OCI-LY1 (cell line): ENCODE measurements around the gene PODXL2.

Experiments used
- H2AFZ ChIP-seq: fragments of 200-600 bp; sonication (generic), shearing (Covaris generic); 2 replicates; pipeline ENCODE4 v1.6.0; 2014; ENCODE audit warnings: antibody characterized with exemption, mild to moderate bottlenecking, low read length
- H3F3A ChIP-seq: fragments of 200-600 bp; sonication (generic), shearing (Covaris generic); 2 replicates; pipeline ENCODE4 v1.6.0; 2014; ENCODE audit warnings: mild to moderate bottlenecking, antibody characterized with exemption, low read length, moderate library complexity; ENCODE audit not compliant: insufficient read depth
- H3K27ac ChIP-seq: fragments of 200-600 bp; sonication (generic); 2 replicates; pipeline ENCODE4 v1.5.1; 2014; ENCODE audit warnings: low read length, mixed run types, mild to moderate bottlenecking, low read depth; ENCODE audit not compliant: poor library complexity, severe bottlenecking
- H3K27me3 ChIP-seq: fragments of 200-600 bp; sonication (generic); 2 replicates; pipeline ENCODE4 v1.6.0; 2014; ENCODE audit warnings: antibody characterized with exemption, mild to moderate bottlenecking, low read length, moderate library complexity; ENCODE audit not compliant: insufficient read depth
- H3K36me3 ChIP-seq: fragments of 200-600 bp; sonication (generic); 2 replicates; pipeline ENCODE4 v1.6.1; 2014; ENCODE audit warnings: mild to moderate bottlenecking, antibody characterized with exemption, low read length, moderate library complexity, mixed read lengths; ENCODE audit not compliant: insufficient read depth
- H3K4me1 ChIP-seq: fragments of 200-600 bp; sonication (generic); 2 replicates; pipeline ENCODE4 v1.5.1; 2014; ENCODE audit warnings: mild to moderate bottlenecking, low read length, moderate library complexity; ENCODE audit not compliant: insufficient read depth, severe bottlenecking
- H3K4me2 ChIP-seq: fragments of 200-600 bp; sonication (generic), shearing (Covaris generic); 2 replicates; pipeline ENCODE4 v1.6.1; 2014; ENCODE audit warnings: low read length
- H3K4me3 ChIP-seq: fragments of 200-600 bp; sonication (generic); 2 replicates; pipeline ENCODE4 v1.5.1; 2014; ENCODE audit warnings: low read length, low read depth, mild to moderate bottlenecking, mixed read lengths; ENCODE audit not compliant: poor library complexity, severe bottlenecking
- H3K79me2 ChIP-seq: fragments of 200-600 bp; shearing (Covaris generic); 2 replicates; pipeline ENCODE4 v1.6.1; 2016; ENCODE audit warnings: mixed run types, low read length, mixed read lengths; ENCODE audit not compliant: insufficient read depth
- H3K9ac ChIP-seq: fragments of 200-600 bp; sonication (generic), shearing (Covaris generic); 2 replicates; pipeline ENCODE4 v1.6.1; 2014; ENCODE audit warnings: mild to moderate bottlenecking, low read length, mixed read lengths
- H3K9me2 ChIP-seq: fragments of 200-600 bp; sonication (generic), shearing (Covaris generic); 2 replicates; pipeline ENCODE4 v1.6.1; 2014; ENCODE audit warnings: low read depth, mild to moderate bottlenecking, low read length, mixed read lengths
- H3K9me3 ChIP-seq: fragments of 200-600 bp; shearing (Covaris generic); 2 replicates; pipeline ENCODE4 v1.6.1; 2014; ENCODE audit warnings: low read length, mixed read lengths
- H4K20me1 ChIP-seq: fragments of 200-600 bp; sonication (generic), shearing (Covaris generic); 2 replicates; pipeline ENCODE4 v1.6.0; 2016; ENCODE audit warnings: mild to moderate bottlenecking, low read length; ENCODE audit not compliant: insufficient read depth
- EZH2 ChIP-seq: fragments of 200-600 bp; sonication (generic), shearing (Covaris generic); IDR thresholded peaks from 2 replicates; pipeline ENCODE4 v1.8.0; 2017; ENCODE audit warnings: borderline replicate concordance, mixed run types, mild to moderate bottlenecking, antibody characterized with exemption, low read length, moderate library complexity, mixed read lengths
- TF ChIP-seq, protein P1 (sequence below): fragments of 200-600 bp; sonication (generic), shearing (Covaris generic); IDR thresholded peaks from 2 replicates; pipeline ENCODE4 v1.5.1; 2017; ENCODE audit warnings: mild to moderate bottlenecking, antibody characterized with exemption, low read length, moderate library complexity, mixed read lengths

PODXL2 gene

GRCh38 chr3:127608362-127608718 lies 20.6 kb upstream of the PODXL2 start:
- TF ChIP-seq EZH2: no peak
- TF ChIP-seq, protein P1, sequence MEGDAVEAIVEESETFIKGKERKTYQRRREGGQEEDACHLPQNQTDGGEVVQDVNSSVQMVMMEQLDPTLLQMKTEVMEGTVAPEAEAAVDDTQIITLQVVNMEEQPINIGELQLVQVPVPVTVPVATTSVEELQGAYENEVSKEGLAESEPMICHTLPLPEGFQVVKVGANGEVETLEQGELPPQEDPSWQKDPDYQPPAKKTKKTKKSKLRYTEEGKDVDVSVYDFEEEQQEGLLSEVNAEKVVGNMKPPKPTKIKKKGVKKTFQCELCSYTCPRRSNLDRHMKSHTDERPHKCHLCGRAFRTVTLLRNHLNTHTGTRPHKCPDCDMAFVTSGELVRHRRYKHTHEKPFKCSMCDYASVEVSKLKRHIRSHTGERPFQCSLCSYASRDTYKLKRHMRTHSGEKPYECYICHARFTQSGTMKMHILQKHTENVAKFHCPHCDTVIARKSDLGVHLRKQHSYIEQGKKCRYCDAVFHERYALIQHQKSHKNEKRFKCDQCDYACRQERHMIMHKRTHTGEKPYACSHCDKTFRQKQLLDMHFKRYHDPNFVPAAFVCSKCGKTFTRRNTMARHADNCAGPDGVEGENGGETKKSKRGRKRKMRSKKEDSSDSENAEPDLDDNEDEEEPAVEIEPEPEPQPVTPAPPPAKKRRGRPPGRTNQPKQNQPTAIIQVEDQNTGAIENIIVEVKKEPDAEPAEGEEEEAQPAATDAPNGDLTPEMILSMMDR: no peak
- Histone ChIP-seq H3K4me2 (no peak overlapping the region), H4K20me1 (no peaks in the 10 kb centered on the region), H2AFZ (no peak overlapping the region), H3K27ac (no peak overlapping the region), H3K79me2 (no peaks in the 10 kb centered on the region), H3K4me1 (no peaks in the 10 kb centered on the region), H3K9me3 (no peaks in the 10 kb centered on the region), H3K4me3 (no peak overlapping the region), H3K9ac (no peak overlapping the region), H3F3A (no peaks in the 10 kb centered on the region), H3K36me3 (peaks cover 96% of the 10 kb centered on the region), H3K9me2 (no peaks in the 10 kb centered on the region), H3K27me3 (no peaks in the 10 kb centered on the region)

- no peak overlapping the region for H3K4me3 ChIP-seq
- H3K36me3 ChIP-seq: peaks cover 96% of the 10 kb centered on the region
- TF ChIP-seq EZH2: no peak
- TF ChIP-seq, protein P1: no peak
- no peaks in the 10 kb centered on the region for H3F3A ChIP-seq
- H3K79me2 ChIP-seq: no peaks in the 10 kb centered on the region
- H2AFZ ChIP-seq: no peak overlapping the region
- H3K27me3 ChIP-seq: no peaks in the 10 kb centered on the region
- no peak overlapping the region for H3K4me2 ChIP-seq
- no peak overlapping the region for H3K27ac ChIP-seq
- no peaks in the 10 kb centered on the region for H4K20me1 ChIP-seq
- H3K4me1 ChIP-seq: no peaks in the 10 kb centered on the region
- H3K9me3 ChIP-seq: no peaks in the 10 kb centered on the region
- H3K9me2 ChIP-seq: no peaks in the 10 kb centered on the region
- H3K9ac ChIP-seq: no peak overlapping the region
Measured at GRCh38 chr3:127610105-127610504, 18.9 kb upstream of the PODXL2 start.

DNA sequence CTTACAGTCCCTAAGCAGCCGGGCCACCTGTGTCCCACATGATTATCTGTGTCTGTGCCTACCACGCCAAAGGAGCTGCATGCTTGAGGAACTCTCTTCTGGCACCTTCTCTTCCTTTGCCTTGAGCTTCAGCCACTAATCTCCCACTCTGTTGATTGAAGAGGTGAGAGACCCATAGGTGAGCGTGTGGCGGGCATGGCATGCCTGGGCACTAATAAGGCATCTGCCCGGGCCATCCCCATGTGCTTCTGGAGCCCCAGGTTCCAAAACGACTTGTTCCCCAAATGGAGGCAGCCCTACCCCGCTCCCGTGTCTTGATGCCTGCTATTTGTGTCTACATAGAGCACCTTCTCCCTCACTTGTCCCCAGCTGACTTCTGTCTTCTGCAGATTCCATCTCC lies 17.7 kb upstream of the PODXL2 start:
- Histone ChIP-seq H3K9me3 (no peaks in the 10 kb centered on the region), H3K79me2 (no peaks in the 10 kb centered on the region), H3K36me3 (peaks cover 96% of the 10 kb centered on the region), H3K9ac (no peak overlapping the region), H2AFZ (no peak overlapping the region), H3K27ac (no peak overlapping the region), H3K27me3 (no peaks in the 10 kb centered on the region), H3K4me1 (no peaks in the 10 kb centered on the region), H3K4me2 (no peak overlapping the region), H4K20me1 (no peaks in the 10 kb centered on the region), H3K9me2 (no peaks in the 10 kb centered on the region), H3F3A (no peaks in the 10 kb centered on the region), H3K4me3 (no peak overlapping the region)
- TF ChIP-seq EZH2: no peak
- TF ChIP-seq, protein P1: no peak
